Measurements from ENCODE around the gene VDAC2.
A peak's percentile ranks its signal among the peaks of the same experiment; 100 is the strongest.
"Not testable (repeated sequence)": the region's sequence is repeated elsewhere in the genome, so short reads cannot be mapped to it uniquely, and the experiment has no call there.

VDAC2 gene

DNA sequence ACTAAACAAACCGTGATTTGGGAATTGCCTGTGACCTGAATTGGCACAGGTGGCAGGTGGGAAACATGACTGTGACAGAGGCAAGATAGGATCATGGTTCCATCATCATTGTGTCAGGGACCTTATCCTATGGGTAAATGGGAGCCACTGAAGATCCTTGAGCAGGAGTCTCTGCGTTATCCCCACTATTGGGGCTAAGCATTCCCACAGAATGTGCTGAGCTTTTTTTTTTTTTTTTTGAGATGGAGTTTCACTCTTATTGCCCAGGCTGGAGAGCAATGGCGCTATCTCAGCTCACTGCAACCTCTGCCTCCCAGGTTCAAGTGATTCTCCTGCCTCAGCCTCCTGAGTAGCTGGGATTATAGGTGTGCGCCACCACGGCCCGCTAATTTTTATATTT lies 10.6 kb upstream of the VDAC2 start:
- DNase-seq (ENCODE audit: low spot score): not testable (repeated sequence)

DNA sequence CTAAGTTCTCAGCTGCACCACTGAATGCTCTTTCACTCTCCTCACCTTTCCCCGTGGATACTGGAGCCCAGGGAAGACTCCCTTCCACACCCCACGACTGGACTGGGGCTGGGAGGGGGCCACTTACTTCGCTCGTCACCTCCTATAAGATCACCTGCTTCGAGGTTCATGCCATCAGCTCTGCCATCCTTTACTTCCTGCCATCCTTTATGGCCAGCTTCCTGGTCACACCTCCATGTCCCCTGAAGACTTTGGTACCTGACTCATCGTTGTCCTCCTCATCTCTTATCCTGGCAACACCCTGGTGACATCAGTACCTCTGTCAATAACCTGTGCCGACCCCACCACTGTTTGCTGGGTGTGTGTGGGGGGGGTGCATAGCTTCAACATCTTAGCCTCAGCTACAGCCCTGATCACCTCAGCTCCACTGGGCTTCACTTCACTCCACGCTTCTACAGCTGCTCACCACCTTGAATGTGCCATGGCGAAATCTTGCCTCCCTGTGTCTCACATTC lies 8.7 kb upstream of the VDAC2 start:
- DNase-seq (ENCODE audit: low spot score): no peak

DNA sequence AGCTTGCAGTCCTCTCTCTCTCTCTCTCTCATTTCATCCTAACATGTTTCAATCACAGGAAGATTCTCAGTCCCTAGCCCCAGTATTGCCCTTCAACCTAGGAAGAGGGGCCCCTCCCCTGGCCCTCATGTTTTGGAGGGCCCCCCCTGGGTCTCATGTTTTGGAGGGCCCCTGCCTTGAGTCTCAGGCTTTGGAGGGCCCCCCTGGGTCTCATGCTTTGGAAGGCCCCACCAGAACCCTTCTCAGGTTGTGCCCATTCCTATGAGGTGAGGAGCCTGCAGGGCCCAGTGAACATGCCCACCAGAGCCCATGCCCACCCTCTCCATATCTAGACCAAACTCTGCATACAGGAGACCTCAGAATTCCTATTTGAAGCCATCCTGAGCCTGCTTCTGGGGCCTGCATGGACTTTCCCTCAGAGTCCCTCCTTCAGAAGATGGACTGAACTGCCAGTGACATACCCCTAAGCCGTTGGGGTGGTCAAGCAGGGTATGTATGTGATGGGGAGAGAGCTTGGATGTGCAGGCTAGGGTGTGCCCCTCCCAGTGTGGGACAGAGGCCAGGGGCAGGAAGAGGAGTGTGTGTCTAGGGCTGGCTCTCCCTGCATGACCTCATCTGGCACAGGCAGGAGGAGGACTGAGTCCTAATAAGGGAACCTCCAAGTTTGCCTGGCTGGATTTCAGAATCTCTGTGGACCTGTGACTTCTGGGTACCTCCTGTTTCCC lies 8.1 kb upstream of the VDAC2 start:
- no peak for DNase-seq (ENCODE audit: low spot score)

DNA sequence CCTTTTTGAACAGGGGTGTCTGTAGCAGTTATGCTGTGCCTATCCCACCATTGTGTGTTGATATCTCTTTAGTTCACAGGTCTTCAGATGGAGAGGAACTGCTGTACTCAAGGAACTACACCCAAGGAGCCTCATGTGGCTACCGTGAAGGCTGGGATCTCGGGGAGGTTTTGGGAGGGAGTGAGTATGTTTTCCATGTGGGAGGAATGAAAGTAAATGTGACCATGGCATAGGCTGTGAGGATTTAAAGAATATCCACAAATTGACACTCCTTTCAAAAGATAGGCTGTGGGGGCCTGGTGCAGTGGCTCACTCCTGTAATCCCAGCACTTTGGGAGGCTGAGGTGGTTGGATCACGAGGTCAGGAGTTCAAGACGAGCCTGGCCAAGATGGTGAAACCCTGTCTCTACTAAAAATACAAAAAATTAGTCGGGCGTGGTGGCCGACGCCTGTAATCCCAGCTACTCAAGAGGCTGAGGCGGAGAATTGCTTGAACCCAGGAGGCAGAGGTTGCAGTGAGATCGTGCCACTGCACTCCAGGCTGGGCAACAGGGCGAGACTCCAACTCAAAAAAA lies 7.5 kb upstream of the VDAC2 start:
- not testable (repeated sequence) for DNase-seq (ENCODE audit: low spot score)

DNA sequence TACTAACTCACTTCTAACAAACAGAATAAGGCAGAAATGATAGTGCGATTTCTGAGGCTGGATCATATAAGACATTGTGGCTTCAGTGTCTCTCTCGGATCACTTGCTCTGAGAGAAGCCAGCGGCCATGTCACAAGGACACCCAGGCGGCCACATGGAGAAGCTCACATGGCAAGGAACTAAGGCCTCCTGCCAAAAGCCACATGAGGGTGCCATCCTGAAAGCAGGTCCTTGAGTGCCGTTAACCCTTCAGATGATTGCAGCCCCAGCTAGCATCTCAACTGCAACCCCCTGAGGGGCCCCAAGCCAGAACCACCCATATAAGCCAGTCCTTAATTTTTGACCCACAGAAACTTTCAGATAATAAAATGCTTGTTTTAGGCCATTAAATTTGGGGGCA lies 6.9 kb upstream of the VDAC2 start:
- DNase-seq (ENCODE audit: low spot score): no peak

DNA sequence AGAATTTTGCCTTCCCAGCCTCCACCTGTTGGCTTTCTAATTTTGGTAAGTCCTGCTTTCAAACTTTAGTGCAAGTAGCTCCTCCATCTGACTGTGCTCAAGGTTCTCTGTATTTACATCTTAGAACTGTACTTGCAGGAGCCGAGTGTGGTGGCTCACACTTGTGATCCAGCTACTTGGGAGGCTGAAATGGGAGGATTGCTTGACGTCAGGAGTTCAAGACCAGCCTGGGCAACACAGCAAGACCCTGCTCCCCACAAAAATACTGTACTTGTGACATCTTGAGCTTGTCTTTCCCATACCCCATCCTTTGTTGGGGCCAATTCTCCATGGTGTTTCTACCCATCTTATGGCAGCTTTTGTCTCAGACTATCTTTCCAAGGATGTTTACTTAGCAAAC lies 4.7 kb upstream of the VDAC2 start:
- DNase-seq (ENCODE audit: low spot score): no peak

DNA sequence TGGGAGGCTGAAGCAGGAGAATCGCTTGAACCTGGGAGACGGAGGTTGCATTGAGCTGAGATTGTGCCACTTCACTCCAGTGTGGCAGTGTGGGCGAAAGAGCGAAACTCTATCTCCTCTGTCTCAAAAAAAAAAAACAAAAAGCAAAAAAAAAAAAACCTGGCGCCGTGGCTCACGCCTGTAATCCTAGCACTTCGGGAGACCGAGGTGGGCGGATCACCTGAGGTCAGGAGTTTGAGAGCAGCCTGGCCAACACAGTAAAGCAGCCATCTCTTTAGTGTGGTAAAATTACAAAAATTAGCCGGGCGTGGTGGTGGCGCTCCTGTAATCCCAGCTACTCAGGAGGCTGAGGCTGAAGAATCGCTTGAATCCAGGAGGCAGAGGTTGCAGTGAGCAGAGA lies 4.0 kb upstream of the VDAC2 start:
- DNase-seq (ENCODE audit: low spot score): not testable (repeated sequence)

DNA sequence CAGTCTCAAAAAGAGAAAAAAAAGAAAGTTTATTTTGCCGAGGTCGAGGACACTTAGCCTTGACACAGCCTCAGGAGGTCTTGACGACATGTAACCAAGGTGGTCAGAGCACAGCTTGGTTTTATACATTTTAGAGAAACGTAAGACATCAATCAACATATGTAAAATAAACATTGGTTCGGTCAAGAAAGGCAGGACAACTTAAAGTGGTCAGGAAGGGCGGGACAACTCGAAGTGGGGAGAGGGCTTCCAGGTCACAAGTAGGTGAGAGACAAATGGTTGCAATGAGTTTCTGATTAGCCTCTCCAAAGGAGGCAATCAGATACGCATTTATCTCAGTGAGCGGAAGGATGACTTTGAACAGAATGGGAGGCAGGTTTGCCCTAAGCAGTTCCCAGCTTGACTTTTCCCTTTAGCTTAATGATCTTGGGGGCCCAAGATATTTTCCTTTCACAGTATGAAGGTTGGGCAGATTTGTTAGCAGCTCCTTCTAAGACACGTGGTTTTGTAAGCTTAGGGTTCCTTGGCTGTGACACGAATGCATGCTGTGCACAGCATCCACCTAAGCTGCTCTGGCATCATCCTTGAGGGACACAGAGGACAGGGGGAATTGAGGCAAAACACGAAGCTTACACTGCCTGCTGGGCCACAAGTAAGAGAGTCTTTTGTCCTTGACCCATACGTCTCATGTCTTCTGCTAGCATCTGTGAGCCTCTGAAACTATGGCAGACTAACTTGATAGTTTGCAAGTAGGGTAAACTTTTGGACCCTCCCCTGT lies 3.3 kb upstream of the VDAC2 start:
- DNase-seq (ENCODE audit: low spot score): no peak

DNA sequence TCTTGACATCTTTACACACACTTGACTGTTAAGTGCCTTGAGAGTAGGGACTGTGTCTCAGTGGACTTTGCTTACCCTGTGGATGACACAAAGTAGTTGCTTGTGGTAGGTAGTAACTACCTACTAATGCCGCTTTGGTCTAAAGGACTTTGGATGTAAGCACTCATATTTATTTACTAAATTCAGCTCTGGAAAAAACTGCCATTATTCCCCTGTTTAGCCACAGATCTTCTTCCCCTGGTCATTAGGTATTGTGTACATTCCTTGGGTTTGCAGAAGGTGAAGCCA lies 2.8 kb upstream of the VDAC2 start:
- DNase-seq (ENCODE audit: low spot score): no peak

DNA sequence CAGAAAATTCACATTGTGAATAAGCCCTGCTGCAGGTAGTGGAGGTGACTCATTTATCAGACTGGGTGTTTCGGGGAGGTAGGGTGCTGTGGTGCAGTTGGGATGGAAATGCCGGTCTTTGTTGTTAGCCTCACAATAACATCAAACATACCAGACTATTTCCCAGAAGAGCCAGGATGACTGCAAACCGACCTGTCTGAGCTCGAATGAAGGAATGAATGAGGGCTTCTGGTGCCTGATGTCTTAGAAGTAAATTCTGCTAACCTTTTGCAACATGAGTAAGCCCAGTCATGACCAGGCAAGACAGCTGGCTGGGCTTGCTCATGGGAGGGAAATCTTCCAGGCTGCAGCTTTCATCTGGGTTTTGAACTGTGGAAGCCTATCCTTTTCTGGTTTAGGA lies 2.4 kb upstream of the VDAC2 start:
- DNase-seq (ENCODE audit: low spot score): no peak

DNA sequence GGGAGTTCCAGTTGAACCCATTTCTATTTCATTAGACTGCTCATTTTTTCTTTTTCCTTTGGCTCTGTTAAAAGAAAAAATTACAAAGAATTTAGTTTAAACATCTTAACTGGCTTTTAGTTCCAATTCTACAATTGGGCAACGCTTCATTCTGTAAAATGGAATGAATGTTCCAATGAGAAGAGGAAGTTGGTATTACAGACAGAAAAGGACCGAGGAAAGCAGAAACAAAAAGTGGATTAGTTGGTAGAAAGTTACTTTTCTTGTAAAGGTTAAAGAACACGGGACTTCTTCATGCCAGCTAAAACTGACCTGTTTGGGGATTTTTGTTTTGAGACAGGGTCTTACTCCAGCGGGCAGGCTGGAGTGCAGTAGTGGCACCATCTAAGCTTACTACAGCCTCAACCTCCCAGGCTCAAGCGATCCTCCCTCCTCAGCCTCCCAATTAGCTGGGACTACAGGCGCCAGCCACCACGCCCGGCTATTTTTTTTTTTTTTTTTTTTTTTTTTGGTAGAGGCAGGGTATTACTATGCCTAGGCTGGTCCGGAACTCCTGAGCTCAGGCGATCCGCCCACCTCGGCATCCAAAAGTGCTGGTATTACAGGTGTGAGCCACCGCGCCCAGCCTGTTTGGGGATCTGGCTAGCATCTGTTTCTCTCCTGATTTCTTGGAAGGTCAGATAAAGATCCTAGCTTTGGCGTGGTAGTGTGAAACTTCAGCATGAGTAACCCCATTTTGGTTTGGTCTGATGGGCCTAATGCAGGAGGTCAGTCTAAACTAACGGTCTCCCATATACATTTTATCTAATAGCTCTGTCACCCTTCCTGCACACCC lies 1.3 kb upstream of the VDAC2 start:
- no peak for DNase-seq (ENCODE audit: low spot score)

DNA sequence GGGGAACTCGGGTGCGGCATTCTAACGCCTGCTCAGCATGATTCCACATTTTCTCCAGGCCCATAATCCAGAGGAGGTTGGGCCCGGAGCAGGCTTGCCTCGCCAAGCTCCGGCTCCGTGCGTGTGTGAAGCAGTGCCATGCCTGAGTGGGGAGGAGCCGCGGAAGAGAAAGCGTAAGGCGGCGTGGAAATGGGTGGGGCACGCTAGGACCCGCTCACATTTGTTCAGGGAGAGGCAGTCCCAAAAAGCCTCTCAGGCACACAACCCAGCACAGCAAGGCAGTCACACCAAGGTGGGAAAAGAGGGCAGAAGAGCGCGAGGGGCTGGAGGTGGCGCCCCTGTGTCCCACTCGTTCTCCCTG lies 695 bp upstream of the VDAC2 start:
- peak; percentile 79 for DNase-seq (ENCODE audit: low spot score)

DNA sequence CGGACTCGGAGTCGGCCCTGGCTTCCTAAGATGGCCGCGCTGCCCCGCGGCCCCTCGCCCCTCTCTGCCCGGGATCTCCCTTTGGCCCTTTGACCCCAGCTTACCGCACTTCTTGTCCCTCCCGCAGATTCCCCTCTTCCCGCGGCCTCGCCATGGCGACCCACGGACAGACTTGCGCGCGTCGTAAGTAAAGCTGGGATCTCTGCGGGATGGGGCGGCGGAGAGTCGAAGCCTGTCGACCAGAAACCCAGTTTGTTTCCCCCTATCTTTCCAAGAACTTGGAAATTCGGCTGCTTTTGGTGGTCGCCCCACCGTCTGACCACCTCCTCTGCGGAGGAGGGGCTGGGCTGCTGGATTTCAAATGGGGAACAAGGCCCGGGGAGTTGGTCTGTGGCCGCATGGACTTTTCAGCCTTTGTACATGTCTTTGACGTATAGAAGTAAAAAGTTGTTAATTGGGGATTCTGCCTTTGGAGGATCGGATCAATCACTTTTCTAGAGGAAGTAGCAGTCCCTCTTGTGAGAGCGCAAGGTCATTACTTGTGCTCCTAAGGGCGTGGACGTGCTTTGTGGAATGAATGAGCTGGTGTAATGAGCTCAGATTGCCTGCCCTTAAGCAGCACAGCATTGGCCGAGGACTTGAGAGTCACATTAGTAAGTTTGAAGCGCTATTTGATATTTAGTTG lies 553 bp downstream of the VDAC2 start:
- no peak for DNase-seq (ENCODE audit: low spot score)

DNA sequence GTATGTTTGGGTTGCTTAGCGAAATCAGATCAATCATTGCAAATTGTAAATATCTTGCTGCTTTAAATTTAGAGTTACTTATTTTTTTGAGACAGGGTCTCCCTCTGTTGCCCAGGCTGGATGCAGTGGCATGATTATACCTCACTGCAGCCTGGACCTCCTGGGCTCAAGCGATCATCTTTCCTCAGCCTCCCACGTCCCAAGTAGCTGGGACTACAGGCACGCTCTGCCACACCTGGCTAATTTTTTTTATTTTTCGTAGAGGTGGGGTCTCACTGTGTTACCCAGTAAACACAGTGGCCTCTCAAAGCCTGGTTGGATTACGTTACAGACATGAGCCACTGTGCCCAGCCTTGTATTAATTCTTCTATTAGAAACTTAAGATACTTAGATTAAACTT lies 1.7 kb downstream of the VDAC2 start:
- no peak for DNase-seq (ENCODE audit: low spot score)

DNA sequence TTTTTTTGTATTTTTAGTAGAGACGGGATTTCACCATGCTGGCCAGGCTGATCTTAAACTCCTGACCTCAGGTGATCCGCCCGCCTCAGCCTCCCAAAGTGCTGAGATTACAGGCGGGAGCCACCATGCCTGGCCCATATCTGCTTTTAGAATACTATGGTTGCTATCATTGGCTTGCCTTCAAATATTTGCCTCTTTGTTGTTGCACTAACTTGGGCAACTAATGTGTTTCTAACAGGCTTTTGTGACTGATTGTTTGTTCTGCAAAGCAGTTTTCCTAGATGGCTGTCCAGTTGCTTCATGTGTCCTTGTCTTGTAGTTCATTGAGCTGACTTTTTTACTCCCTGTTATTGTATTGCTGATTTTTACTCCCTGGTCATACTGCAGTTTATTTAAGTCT lies 9.7 kb downstream of the VDAC2 start:
- DNase-seq (ENCODE audit: low spot score): no peak

DNA sequence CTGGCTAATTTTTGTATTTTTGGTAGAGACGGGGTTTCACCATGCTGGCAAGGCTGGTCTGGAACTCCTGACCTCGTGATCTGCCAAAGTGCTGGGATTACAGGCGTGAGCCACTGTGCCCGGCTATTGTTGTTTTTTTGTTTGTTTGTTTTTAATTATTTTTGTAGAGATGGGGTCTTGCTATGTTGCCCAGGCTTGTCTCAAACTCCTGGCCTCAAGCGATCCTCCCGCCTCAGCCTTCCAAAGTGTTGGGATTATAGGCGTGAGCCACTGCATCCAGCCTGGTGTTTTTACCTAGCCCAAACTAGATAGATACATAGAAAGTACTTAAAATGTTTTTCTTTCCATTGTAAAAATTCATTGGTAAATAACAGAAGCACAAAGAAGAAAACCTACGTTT lies 10.9 kb downstream of the VDAC2 start:
- DNase-seq (ENCODE audit: low spot score): not testable (repeated sequence)

DNA sequence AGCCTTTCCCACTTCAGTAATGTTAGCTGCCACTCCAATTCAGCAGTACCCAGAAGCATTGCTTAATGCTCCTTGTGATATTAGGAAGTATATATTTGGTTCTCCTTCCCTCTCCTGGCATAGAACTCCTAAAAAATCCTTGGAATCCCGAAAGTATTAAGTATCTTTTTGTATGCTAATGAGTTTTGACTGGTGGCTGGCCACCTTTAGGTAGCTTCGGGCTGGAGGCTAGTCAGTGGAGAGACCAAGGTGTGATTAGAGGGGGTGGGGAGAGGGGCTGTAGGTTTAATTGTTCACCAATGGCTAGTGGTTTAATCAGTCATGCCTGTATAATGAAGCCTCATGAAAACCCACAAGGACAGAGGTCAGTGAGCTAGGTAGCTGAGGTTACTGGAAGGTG lies 12.9 kb downstream of the VDAC2 start:
- no peak for DNase-seq (ENCODE audit: low spot score)

DNA sequence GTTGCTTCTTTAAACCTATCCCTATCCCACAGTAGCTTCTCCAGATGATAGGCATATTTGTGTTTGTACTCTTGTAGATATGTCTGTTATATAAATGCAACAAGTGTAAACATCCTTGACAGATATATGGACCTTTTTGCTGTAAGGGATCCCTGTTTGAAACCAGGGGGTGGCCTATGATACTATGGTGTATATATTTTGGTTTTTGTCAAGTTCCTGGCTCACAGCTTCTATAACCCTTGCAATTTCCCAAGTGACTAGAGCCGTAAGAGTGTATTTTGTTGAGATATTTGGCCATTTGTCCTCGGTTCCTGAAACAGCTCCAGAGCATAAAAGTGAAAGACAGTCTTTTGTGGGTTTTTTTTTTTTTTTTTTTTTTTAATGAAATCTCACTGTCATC lies 15.5 kb downstream of the VDAC2 start:
- no peak for DNase-seq (ENCODE audit: low spot score)

DNA sequence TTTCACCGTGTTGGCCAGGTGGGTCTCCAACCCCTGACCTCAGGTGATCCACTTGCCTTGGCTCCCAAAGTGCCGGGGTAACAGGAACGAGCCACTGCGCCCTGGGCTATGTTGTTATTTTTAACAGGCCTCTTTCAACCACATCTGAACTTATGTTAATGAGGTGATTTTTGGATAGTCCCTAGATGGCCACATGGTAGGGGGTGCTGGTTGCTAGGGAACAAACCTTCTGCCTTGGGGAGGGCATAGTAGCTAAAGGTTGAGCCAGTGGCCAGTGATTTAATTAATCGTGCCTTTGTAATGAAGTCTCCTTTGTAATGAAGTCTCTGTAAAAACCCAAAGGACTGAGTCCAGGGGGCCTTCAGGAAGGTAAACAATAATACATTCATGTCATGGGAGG lies 16.1 kb downstream of the VDAC2 start:
- no peak for DNase-seq (ENCODE audit: low spot score)

DNA sequence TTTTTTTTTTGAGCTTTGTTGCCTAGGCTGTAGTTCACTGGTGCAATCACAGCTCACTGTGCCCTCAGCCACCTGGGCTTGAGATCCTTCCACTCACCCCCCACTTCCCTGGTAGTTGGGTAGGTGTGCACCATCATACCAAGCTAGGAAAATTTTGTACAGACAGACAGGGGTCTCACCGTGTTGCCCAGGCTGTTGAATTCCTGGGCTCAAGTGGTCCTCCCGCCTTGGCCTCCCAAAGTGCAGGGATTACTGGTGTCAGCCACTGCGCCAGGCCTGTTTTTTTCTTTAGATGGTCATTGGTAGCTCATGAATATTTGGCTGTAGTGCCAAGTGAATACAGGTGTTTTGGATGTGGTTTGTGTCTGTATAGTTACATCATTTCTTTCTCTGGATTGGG lies 17.7 kb downstream of the VDAC2 start:
- DNase-seq (ENCODE audit: low spot score): no peak

DNA sequence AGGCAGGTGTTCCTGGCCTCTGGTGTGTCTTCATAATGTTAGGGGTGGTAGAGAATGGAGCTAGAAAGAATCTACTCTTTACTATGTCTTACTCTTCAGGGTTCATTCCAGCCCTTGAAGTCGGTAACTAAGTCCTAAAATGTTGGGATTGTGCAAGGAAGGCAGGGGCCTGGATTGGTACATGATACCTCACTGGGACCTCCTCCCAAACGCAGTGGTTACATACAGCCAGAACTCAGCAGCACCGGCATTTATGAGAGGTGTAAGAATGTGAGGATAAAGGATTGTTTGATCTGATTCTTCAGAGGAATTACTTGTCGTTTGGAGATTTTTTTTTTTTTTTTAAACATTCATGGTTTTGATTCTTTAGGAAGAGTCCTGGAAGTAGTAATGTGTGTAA lies 18.2 kb downstream of the VDAC2 start:
- DNase-seq (ENCODE audit: low spot score): no peak

DNA sequence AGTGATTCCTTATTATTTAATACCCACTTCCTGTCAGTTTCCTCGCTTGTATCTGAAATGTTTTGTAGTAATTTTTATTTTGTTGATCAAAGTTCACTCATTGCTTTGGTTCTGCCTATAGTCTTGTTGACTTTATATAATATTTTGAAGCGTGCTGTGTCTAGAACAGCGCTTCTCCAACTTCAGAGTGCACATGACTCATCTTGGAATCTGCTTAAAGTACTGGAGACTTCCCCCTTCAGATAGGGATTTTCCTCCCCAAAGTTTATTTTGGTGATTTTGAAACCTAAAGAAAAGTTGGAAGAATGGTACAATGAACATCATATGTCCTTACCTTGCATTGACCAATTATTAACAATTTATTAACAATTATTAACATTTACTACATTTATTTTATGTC lies 19.4 kb downstream of the VDAC2 start:
- no peak for DNase-seq (ENCODE audit: low spot score)
